ENCODE measurements around the gene FBXO10. TPM values are rescaled to one million over a fixed set of nuclear protein-coding genes. Genes with fewer than 3 reads are reported as not detected.
"Not testable (repeated sequence)": the region's sequence is repeated elsewhere in the genome, so short reads cannot be mapped to it uniquely, and the experiment has no call there.

FBXO10 gene
- total RNA-seq, 1 experiment from 2014 or later, result 5.1 TPM

DNA sequence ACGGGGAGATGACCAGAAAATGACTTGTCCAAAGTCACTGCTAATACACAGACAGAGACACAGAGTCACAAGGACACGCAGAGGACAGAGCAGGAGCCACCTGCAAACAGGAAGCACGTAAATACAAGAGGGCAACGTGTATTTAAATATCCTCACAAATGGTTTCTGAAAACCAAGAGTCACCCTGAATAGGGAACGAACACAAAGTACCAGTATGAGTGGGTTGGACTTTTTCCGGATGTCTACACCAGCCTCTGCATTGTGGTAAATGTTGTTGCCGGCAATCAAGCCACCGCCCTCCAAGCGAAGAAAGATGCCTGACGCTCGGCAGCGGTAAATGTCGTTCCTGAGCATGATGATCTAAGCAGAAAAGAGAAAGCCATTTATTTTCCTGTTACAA lies 44.5 kb downstream of the FBXO10 start:
- H3K9me3 ChIP-seq (replicated peaks), result no peaks in the 10 kb centered on the region
- H3K4me1 ChIP-seq (replicated peaks), result no peaks in the 10 kb centered on the region
- DNase-seq (ENCODE audit: low read depth in 1 of 2, low spot score in 2 of 2), result no peak
- H3K27me3 ChIP-seq (replicated peaks), result no peaks in the 10 kb centered on the region
- H3K27ac ChIP-seq, result no peak overlapping the region
- H3K36me3 ChIP-seq, result no peaks in the 10 kb centered on the region
- no peak overlapping the region for H3K4me3 ChIP-seq

DNA sequence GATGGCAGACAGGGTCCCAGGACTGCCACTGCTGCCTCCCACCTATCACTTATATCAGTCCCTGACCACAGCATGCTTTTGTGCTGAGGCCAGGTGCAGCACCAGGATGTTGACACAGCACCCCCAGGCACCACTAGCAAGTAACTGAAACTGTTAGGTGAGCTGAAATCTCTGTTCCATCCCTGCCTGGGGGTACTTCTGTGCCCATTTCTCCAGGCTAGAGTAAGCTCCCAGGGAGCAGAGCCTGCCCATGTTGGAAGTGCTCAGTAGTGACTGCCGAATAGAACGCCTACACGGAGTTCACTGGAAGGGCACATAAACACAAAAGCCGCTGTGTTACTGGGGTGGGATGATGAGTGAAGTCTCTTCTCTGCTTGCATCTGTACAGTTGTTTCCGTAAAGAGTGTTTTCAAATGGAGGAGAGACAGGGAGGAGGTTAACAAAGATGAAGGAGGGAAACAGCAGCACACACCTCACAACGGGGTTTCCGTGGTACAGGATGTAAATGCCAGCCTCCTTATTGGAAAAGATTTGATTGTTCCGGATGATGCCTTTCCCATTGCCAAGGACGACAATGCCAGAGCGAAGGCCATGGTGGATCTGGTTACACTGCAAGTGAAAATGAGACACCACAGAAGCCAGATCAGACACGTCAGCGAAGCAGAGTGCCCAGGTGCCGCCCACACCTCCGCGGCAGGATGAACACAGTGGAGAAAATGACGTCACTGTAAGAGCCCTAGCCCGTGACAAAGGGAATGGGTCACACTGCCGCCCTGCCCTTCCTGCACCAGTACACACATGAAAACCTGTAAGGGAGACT lies 47.3 kb downstream of the FBXO10 start:
- no peaks in the 10 kb centered on the region for H3K4me1 ChIP-seq (replicated peaks)
- no peaks in the 10 kb centered on the region for H3K36me3 ChIP-seq
- no peak for DNase-seq (ENCODE audit: low read depth in 1 of 2, low spot score in 2 of 2)
- no peak overlapping the region for H3K4me3 ChIP-seq
- no peaks in the 10 kb centered on the region for H3K9me3 ChIP-seq (replicated peaks)
- H3K27ac ChIP-seq, result no peak overlapping the region
- no peaks in the 10 kb centered on the region for H3K27me3 ChIP-seq (replicated peaks)

DNA sequence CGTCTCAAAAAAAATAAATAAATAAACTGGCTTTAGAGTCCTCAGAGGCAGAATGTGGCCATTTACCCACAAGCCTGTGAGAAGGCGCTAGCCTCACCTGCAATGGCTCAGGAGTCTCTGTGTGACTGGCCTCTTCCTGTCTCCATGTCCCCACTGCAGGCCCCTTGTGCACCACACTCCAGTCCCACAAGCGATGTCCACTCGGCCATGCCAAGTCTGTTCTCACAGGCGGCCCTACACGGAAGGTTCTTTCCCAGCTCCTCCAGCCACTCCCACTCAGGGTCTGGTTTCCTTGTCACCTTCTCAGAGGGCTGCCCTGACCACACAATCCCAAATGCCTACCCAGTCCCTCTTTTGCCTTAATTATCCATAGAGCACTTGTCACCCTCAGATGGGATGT lies 52.3 kb downstream of the FBXO10 start:
- no peak for DNase-seq (ENCODE audit: low read depth in 1 of 2, low spot score in 2 of 2)
- H3K36me3 ChIP-seq, result no peaks in the 10 kb centered on the region

DNA sequence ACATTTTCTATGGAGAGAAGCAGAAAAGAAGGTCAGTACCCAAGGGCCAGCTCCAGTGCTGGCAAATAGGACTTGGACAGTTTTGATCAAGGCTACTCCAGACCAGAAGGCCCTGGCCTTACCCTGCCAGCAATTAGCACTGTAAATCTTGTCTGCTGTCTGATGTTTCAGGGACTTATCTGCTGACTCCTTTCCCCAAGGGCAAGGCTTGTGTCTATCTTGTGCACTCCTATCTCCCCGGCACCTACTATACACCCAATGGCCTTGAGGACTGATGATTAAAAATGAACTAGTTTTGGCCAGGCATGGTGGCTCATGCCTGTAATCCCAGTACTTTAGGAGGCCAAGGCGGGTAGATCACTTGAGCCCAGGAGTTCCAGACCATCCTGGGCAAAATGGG lies 53.2 kb downstream of the FBXO10 start:
- H3K36me3 ChIP-seq, result no peaks in the 10 kb centered on the region
- H3K27me3 ChIP-seq (replicated peaks), result no peaks in the 10 kb centered on the region
- H3K27ac ChIP-seq, result no peak overlapping the region
- no peak overlapping the region for H3K4me3 ChIP-seq
- H3K4me1 ChIP-seq (replicated peaks), result no peaks in the 10 kb centered on the region
- H3K9me3 ChIP-seq (replicated peaks), result no peaks in the 10 kb centered on the region
- DNase-seq (ENCODE audit: low read depth in 1 of 2, low spot score in 2 of 2), result no peak

More for the DNA sequence above, 52.3 kb downstream of the FBXO10 start:
- no peaks in the 10 kb centered on the region for H3K27me3 ChIP-seq (replicated peaks)
- H3K4me1 ChIP-seq (replicated peaks), result no peaks in the 10 kb centered on the region
- H3K4me3 ChIP-seq, result no peak overlapping the region
- no peaks in the 10 kb centered on the region for H3K9me3 ChIP-seq (replicated peaks)
- no peak overlapping the region for H3K27ac ChIP-seq

GRCh38 chr9:37521111-37521510 lies 55.1 kb downstream of the FBXO10 start:
- no peak for DNase-seq (ENCODE audit: low read depth in 1 of 2, low spot score in 2 of 2)
- no peaks in the 10 kb centered on the region for H3K4me1 ChIP-seq (replicated peaks)
- no peak overlapping the region for H3K27ac ChIP-seq
- no peak overlapping the region for H3K4me3 ChIP-seq
- H3K9me3 ChIP-seq (replicated peaks), result no peaks in the 10 kb centered on the region
- H3K36me3 ChIP-seq, result no peaks in the 10 kb centered on the region
- no peaks in the 10 kb centered on the region for H3K27me3 ChIP-seq (replicated peaks)

DNA sequence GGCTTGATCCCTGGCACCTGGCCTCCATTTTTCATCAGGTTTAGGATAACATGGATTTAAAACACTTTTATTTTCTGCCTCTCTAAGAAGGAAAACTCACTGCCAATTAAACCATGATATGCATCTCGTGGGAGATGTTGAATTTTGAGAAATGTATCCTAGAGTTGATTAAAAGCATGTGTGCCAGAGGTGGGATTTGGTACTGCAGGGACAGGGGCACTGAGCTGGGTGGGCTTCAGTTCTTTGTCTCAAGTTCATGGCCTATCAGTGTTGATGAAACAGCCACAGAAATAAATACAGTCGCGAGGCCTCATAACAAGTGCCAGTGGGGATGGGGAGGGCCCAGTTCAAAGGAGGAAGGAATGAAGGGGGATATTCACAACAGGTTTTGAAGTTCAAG lies 55.5 kb downstream of the FBXO10 start:
- DNase-seq (ENCODE audit: low read depth in 1 of 2, low spot score in 2 of 2), result no peak
- no peaks in the 10 kb centered on the region for H3K9me3 ChIP-seq (replicated peaks)
- no peak overlapping the region for H3K4me3 ChIP-seq
- no peaks in the 10 kb centered on the region for H3K27me3 ChIP-seq (replicated peaks)
- H3K36me3 ChIP-seq, result no peaks in the 10 kb centered on the region
- H3K4me1 ChIP-seq (replicated peaks), result no peaks in the 10 kb centered on the region
- no peak overlapping the region for H3K27ac ChIP-seq

DNA sequence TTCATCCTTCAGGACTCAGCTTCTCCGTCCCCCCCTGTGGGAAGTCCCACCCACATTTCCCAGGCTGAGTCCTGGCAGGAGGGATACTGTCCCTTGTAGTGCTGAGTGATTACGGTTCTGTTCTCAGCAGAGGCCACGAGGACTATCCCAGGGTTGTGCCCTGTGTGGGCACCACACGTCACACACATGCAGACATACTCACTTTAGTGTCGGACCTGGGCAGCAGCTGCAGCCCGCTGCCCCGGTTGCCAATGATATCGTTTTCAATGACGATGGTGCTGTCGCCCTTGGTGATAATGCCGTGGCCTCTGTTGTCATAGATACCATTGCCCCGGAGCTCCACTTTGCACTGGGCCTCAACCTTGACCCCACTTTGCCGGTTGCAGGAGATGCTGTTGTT lies 58.3 kb downstream of the FBXO10 start:
- H3K9me3 ChIP-seq (replicated peaks), result no peaks in the 10 kb centered on the region
- no peaks in the 10 kb centered on the region for H3K36me3 ChIP-seq
- no peak overlapping the region for H3K4me3 ChIP-seq
- no peaks in the 10 kb centered on the region for H3K27me3 ChIP-seq (replicated peaks)
- DNase-seq (ENCODE audit: low read depth in 1 of 2, low spot score in 2 of 2), result no peak
- H3K27ac ChIP-seq, result no peak overlapping the region
- no peaks in the 10 kb centered on the region for H3K4me1 ChIP-seq (replicated peaks)

DNA sequence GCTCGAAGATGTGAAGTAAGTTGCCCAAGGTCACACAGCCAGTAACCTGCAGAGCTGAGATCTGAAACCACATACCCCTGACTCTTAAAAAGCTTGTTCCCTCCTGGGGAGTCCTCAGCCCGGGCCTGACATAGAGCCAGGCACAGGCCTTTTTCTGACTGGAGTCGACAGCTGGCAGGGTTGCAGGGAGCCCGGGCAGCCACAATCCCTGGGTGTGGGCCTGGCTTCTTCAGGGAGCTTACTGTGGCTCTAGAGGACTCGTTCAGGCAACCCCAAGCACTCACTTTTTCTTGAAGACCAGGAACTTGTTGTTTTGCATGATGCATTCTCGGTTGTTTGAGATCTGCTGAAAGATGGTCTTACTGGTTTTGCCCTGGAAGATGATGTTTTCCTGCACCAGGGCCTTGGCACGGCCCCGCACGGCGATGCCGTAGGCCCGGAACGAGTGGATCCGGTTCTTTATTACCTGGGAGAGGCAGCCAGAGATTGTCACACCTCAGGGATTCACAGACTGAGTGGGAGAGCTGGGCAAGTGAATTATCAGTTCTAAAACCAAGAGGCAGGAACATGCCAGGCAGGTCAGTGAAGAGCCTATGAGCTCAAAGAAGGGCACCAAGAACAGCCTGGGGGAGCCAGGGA lies 60.4 kb downstream of the FBXO10 start:
- H3K27me3 ChIP-seq (replicated peaks), result no peaks in the 10 kb centered on the region
- H3K36me3 ChIP-seq, result no peaks in the 10 kb centered on the region
- H3K4me1 ChIP-seq (replicated peaks), result no peaks in the 10 kb centered on the region
- no peak for DNase-seq (ENCODE audit: low read depth in 1 of 2, low spot score in 2 of 2)
- no peak overlapping the region for H3K4me3 ChIP-seq
- no peak overlapping the region for H3K27ac ChIP-seq
- H3K9me3 ChIP-seq (replicated peaks), result no peaks in the 10 kb centered on the region

DNA sequence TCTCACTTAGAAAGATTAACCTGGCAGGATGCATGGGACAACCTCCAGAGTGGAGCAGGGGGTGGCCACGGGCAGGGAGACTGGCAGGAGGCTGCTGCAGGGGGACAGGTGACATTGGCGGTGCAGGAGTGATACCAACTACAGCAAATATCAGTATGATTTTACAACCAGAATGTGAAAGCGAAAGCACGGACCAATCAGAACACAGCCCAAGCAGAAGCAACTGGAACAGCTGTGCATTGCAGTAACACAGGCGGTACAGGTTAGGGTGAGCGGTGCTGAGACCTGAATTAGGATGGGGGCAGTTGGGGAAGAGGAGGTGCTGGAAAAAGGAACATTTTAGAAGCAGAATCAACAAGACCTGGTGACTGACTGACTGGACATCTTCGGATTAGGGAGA lies 61.2 kb downstream of the FBXO10 start:
- Histone ChIP-seq H3K36me3 (no peaks in the 10 kb centered on the region), H3K27me3 (replicated peaks) (no peaks in the 10 kb centered on the region), H3K4me3 (no peak overlapping the region), H3K4me1 (replicated peaks) (no peaks in the 10 kb centered on the region), H3K9me3 (replicated peaks) (no peaks in the 10 kb centered on the region), H3K27ac (no peak overlapping the region)
- no peak for DNase-seq (ENCODE audit: low read depth in 1 of 2, low spot score in 2 of 2)

DNA sequence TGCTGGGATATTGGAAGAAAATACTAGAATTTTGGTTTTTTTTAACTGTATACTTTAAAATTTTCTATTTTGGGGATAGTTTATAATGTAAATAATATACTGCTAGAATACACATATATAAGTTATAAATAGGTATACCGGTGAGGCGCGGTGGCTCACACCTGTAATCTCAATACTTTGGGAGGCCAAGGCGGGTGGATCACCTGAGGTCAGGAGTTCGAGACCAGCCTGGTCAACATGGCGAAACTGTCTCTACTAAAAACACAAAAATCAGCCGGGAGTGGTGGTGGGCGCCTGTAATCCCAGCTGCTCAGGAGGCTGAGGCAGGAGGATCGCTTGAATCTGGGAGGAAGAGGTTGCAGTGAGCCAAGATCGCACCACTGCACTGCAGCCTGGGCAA lies 61.8 kb downstream of the FBXO10 start:
- not testable (repeated sequence) for H3K27ac ChIP-seq; H3K36me3 ChIP-seq; DNase-seq (ENCODE audit: low read depth in 1 of 2, low spot score in 2 of 2); H3K9me3 ChIP-seq (replicated peaks); H3K27me3 ChIP-seq (replicated peaks); H3K4me3 ChIP-seq; H3K4me1 ChIP-seq (replicated peaks)

- Histone ChIP-seq H3K27me3 (replicated peaks) (no peaks in the 10 kb centered on the region), H3K4me3 (no peak overlapping the region), H3K36me3 (no peaks in the 10 kb centered on the region), H3K9me3 (replicated peaks) (no peaks in the 10 kb centered on the region), H3K27ac (no peak overlapping the region), H3K4me1 (replicated peaks) (no peaks in the 10 kb centered on the region)
- no peak for DNase-seq (ENCODE audit: low read depth in 1 of 2, low spot score in 2 of 2)
Measured at GRCh38 chr9:37512437-37512836, 63.7 kb downstream of the FBXO10 start.

DNA sequence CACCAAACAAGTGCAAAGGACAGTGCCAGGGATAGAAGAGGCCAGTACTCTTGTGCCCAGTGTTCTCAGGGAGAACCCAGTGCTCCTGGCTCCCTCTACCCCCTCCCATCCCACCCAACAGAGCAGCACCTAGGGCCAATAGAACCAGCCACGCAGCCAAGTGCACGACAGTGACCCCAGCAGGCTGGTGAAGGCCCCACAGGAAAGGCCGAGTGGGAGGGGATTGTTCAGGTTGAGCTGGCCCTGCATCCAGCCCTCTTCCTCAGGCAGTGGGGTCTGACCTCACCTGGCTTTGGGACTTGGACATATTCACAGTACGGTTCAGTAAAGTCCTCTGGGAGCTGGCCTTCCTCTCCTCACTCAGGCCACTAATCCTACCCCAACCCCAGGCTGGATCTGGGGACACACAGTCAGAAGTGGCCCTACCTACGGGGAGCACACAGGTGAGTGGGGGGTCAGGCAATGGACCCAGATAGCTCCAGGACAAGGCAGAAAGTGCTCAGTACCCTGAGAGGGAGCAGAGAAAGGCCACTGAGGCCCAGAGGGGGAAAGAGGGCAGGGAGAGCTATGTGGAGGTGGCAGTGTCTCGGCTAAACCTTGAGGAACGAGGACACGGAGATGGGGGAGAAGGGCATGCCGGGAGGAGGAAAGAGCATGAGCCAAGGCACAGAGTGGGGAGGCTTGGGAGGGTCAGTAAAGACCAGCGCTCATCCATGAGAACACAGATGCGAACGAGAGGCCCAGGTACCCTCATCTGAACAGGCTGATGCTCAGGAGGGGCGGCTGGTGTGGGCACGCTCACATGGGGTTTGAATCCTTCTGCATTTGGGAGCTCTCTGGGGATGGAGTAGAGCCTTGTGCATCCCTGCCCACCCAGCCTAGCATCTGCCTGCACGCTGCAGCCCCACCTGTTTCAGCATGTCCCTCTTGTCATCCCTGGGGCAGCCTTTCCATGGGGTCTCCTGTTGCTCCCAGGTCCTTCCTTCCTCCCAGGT lies 64.9 kb downstream of the FBXO10 start:
- H3K9me3 ChIP-seq (replicated peaks), result no peaks in the 10 kb centered on the region
- no peaks in the 10 kb centered on the region for H3K4me1 ChIP-seq (replicated peaks)
- no peak for DNase-seq (ENCODE audit: low read depth in 1 of 2, low spot score in 2 of 2)
- no peaks in the 10 kb centered on the region for H3K27me3 ChIP-seq (replicated peaks)
- H3K36me3 ChIP-seq, result no peaks in the 10 kb centered on the region
- no peak overlapping the region for H3K4me3 ChIP-seq
- H3K27ac ChIP-seq, result no peak overlapping the region

GRCh38 chr9:37510053-37510452 lies 66.1 kb downstream of the FBXO10 start:
- DNase-seq (ENCODE audit: low read depth in 1 of 2, low spot score in 2 of 2); H3K36me3 ChIP-seq; H3K4me3 ChIP-seq; H3K4me1 ChIP-seq (replicated peaks); H3K27ac ChIP-seq; H3K9me3 ChIP-seq (replicated peaks); H3K27me3 ChIP-seq (replicated peaks): not testable (repeated sequence)

GRCh38 chr9:37509536-37509935 lies 66.6 kb downstream of the FBXO10 start:
- Histone ChIP-seq H3K9me3 (replicated peaks) (no peaks in the 10 kb centered on the region), H3K4me3 (no peak overlapping the region), H3K36me3 (no peaks in the 10 kb centered on the region), H3K27me3 (replicated peaks) (no peaks in the 10 kb centered on the region), H3K27ac (no peak overlapping the region), H3K4me1 (replicated peaks) (no peaks in the 10 kb centered on the region)
- no peak for DNase-seq (ENCODE audit: low read depth in 1 of 2, low spot score in 2 of 2)

Data from SJSA1 (cell line).